ENCODE results near the gene PHC3. TPM values are rescaled to one million over a fixed set of nuclear protein-coding genes. Genes with fewer than 3 reads are reported as not detected.
"Not testable (repeated sequence)": the region's sequence is repeated elsewhere in the genome, so short reads cannot be mapped to it uniquely, and the experiment has no call there.

The PHC3 gene
- total RNA-seq, 1 donor from 2014 or later, result 55.2 TPM

GRCh38 chr3:170128259-170128976, 53.1 kb downstream of the PHC3 start:
- no peak for DNase-seq

GRCh38 chr3:170117134-170117533, 64.4 kb downstream of the PHC3 start:
- DNase-seq, result no peak

- not testable (repeated sequence) for DNase-seq
Measured at GRCh38 chr3:170114165-170114564, 67.4 kb downstream of the PHC3 start.

- no peak for DNase-seq
Measured at GRCh38 chr3:170111147-170111771, 70.3 kb downstream of the PHC3 start.

- no peak for DNase-seq
Measured at GRCh38 chr3:170109579-170110293, 71.8 kb downstream of the PHC3 start.

- no peak for DNase-seq
Measured at GRCh38 chr3:170108955-170109354, 72.6 kb downstream of the PHC3 start.

- no peak for DNase-seq
Measured at GRCh38 chr3:170107941-170108340, 73.6 kb downstream of the PHC3 start.

GRCh38 chr3:170102431-170102830, 79.1 kb downstream of the PHC3 start:
- peak; percentile 0 for DNase-seq

GRCh38 chr3:170100944-170101343, 80.6 kb downstream of the PHC3 start:
- no peak for DNase-seq

- DNase-seq, result no peak
Measured at GRCh38 chr3:170098753-170099152, 82.8 kb downstream of the PHC3 start.

GRCh38 chr3:170096342-170096741, 85.2 kb downstream of the PHC3 start:
- DNase-seq, result no peak

- DNase-seq, result no peak
Measured at GRCh38 chr3:170095771-170096170, 85.8 kb downstream of the PHC3 start.

GRCh38 chr3:170092907-170093306, 88.6 kb downstream of the PHC3 start:
- no peak for DNase-seq

GRCh38 chr3:170090601-170090981, 90.9 kb downstream of the PHC3 start:
- DNase-seq, result no peak

GRCh38 chr3:170089862-170090600, 91.5 kb downstream of the PHC3 start:
- DNase-seq, result no peak

- no peak for DNase-seq
Measured at GRCh38 chr3:170085396-170085795, 96.1 kb downstream of the PHC3 start.

- DNase-seq, result no peak
Measured at GRCh38 chr3:170083343-170083742, 98.2 kb downstream of the PHC3 start.

- DNase-seq, result no peak
Measured at GRCh38 chr3:170081079-170081741, 100.3 kb downstream of the PHC3 start.

- no peak for DNase-seq
Measured at GRCh38 chr3:170080605-170081004, 100.9 kb downstream of the PHC3 start.

- DNase-seq, result no peak
Measured at GRCh38 chr3:170079536-170080165, 101.9 kb downstream of the PHC3 start.

- no peak for DNase-seq
Measured at GRCh38 chr3:170078620-170079281, 102.8 kb downstream of the PHC3 start.

Data from occipital lobe (tissue), 2 donors.